B cell (primary cell): ENCODE results near the gene NPPC. TPM values are rescaled to one million over a fixed set of nuclear protein-coding genes. Genes with fewer than 3 reads are reported as not detected.

Source experiments
- ATAC-seq: fragments of 200-7000 bp; cut with Tn5 transposase; one replicate; pipeline ENCODE4 v1.10.0; 2021; ENCODE audit warnings: low read depth, mild to moderate bottlenecking, moderate number of reproducible peaks, moderate library complexity
- CTCF ChIA-PET: fragments of 350-600 bp; sonication (Branson Sonifier 250); formaldehyde crosslinking; loops from one replicate; lab custom pipeline; 2021; ENCODE audit warnings: antibody characterized with exemption, inconsistent platforms; lab: Charles Lee
- POLR2A ChIA-PET: fragments of 350-600 bp; sonication (Branson Sonifier 250); formaldehyde crosslinking; loops from one replicate; lab custom pipeline; 2021; ENCODE audit warnings: antibody characterized with exemption; lab: Charles Lee
- DNase-seq: peaks from one replicate; pipeline ENCODE4 v3.0.0; 2013
- H2AFZ ChIP-seq: 2 replicates; pipeline ENCODE4 v1.6.1; 2012; ENCODE audit warnings: mild to moderate bottlenecking, low read depth, low read length; ENCODE audit not compliant: insufficient read depth, poor library complexity, severe bottlenecking
- H3K27ac ChIP-seq, 2 donors: 1 replicate in 1 of 2; 2 replicates in 1 of 2; pipeline ENCODE4 v1.5.1; 2012 to 2013; ENCODE audit warnings: low read length in 2 of 2, mild to moderate bottlenecking in 2 of 2, moderate library complexity in 1 of 2
- H3K27me3 ChIP-seq, 4 experiments: fragments of 200-600 bp in 1 of 4; sonication (generic) in 1 of 4; replicated peaks in 1 of 4; 1 replicate in 2 of 4; 2 replicates in 2 of 4; pipeline versions ENCODE4 v1.6.1 to v1.7.0; 2013 to 2016; ENCODE audit warnings: low read length in 3 of 4, mild to moderate bottlenecking in 2 of 4, mixed read lengths in 1 of 4, moderate library complexity in 1 of 4; ENCODE audit not compliant: insufficient read depth in 4 of 4, control insufficient read depth in 3 of 4; ENCODE audit errors: control extremely low read depth in 1 of 4
- H3K36me3 ChIP-seq, 2 experiments: replicated peaks in 1 of 2; 1 replicate in 1 of 2; 2 replicates in 1 of 2; pipeline versions ENCODE4 v1.6.1 to v1.7.1; 2013; ENCODE audit warnings: low read length in 1 of 2; ENCODE audit not compliant: insufficient read depth in 2 of 2, control insufficient read depth in 1 of 2; ENCODE audit errors: control extremely low read depth in 1 of 2, extremely low read depth in 1 of 2
- H3K4me1 ChIP-seq, 2 donors: fragments of 200-600 bp in 1 of 2; sonication (generic) in 1 of 2; 1 replicate in 1 of 2; 2 replicates in 1 of 2; pipeline versions ENCODE4 v1.5.1 to v1.6.1; 2013 to 2017; ENCODE audit warnings: low read length in 2 of 2; ENCODE audit not compliant: control insufficient read depth in 2 of 2, insufficient read depth in 2 of 2
- H3K4me2 ChIP-seq: replicated peaks from 2 replicates; pipeline ENCODE3; 2012; ENCODE audit warnings: mild to moderate bottlenecking, low read depth, low read length; ENCODE audit not compliant: poor library complexity, severe bottlenecking
- H3K4me3 ChIP-seq, 5 experiments: fragments of 200-600 bp in 1 of 5; sonication (generic) in 1 of 5; 1 replicate in 3 of 5; 2 replicates in 2 of 5; pipeline versions ENCODE4 v1.5.1 to v1.7.0; 2011 to 2016; ENCODE audit warnings: low read length in 4 of 5, mild to moderate bottlenecking in 4 of 5, low read depth in 2 of 5, control low read depth in 1 of 5, moderate library complexity in 1 of 5; ENCODE audit not compliant: insufficient read depth in 1 of 5; ENCODE audit errors: control extremely low read depth in 1 of 5, extremely low read depth in 1 of 5
- H3K79me2 ChIP-seq: fragments of 200-600 bp; sonication (generic); one replicate; pipeline ENCODE4 v1.6.0; 2016; ENCODE audit warnings: low read length; ENCODE audit not compliant: control insufficient read depth, insufficient read depth
- H3K9ac ChIP-seq: fragments of 200-600 bp; sonication (generic); 2 replicates; pipeline ENCODE4 v1.6.1; 2017; ENCODE audit warnings: mild to moderate bottlenecking, low read length, moderate library complexity
- H3K9me3 ChIP-seq, 3 donors: one replicate each; pipeline versions ENCODE4 v1.6.1 to v1.7.1; 2013; ENCODE audit warnings: low read length in 2 of 3; ENCODE audit not compliant: control insufficient read depth in 2 of 3, insufficient read depth in 1 of 3; ENCODE audit errors: control extremely low read depth in 1 of 3
- H4K20me1 ChIP-seq: 2 replicates; pipeline ENCODE4 v1.6.0; 2012; ENCODE audit warnings: mild to moderate bottlenecking, low read length; ENCODE audit not compliant: insufficient read depth, control insufficient read depth, poor library complexity, severe bottlenecking
- H3K27ac Mint-ChIP-seq: one replicate; pipeline ENCODE4 v1.8.0; 2021; ENCODE audit warnings: mixed read lengths
- H3K27me3 Mint-ChIP-seq: one replicate; pipeline ENCODE4 v1.8.0; 2021; ENCODE audit warnings: mixed read lengths
- H3K4me1 Mint-ChIP-seq: one replicate; pipeline ENCODE4 v1.8.0; 2021; ENCODE audit warnings: mixed read lengths
- H3K4me3 Mint-ChIP-seq: one replicate; pipeline ENCODE4 v1.8.0; 2021; ENCODE audit warnings: mixed read lengths
- H3K9me3 Mint-ChIP-seq: one replicate; pipeline ENCODE4 v1.8.0; 2022; ENCODE audit warnings: mixed read lengths; ENCODE audit not compliant: insufficient read depth
- EZH2 ChIP-seq: IDR thresholded peaks from 2 replicates; pipeline ENCODE4 v1.6.1; 2012; ENCODE audit warnings: borderline replicate concordance, low read depth, mild to moderate bottlenecking, moderate library complexity, low read length; ENCODE audit not compliant: insufficient read depth, poor library complexity, severe bottlenecking
- WGBS: methylation state at CpG from one replicate; pipeline ENCODE4 v1.1.5; 2013; ENCODE audit warnings: missing lambda C conversion rate; ENCODE audit not compliant: insufficient coverage; 5-methylcytosine and 5-hydroxymethylcytosine counted together
- intact Hi-C: fragments of 100-400 bp; cut with micrococcal nuclease; formaldehyde crosslinking; loops from one replicate; pipeline ENCODE4 v1.10.0; 2022
- polyA plus RNA-seq: library from polyadenylated mRNA; depleted of rRNA; stranded (reverse); fragments of >200 nt; gene quantifications from 2 replicates; pipeline ENCODE4 v1.2.3, GENCODE V29; 2012
- total RNA-seq, 2 donors: library from RNA; stranded (reverse); fragments of 120-200 nt in 1 of 2; gene quantifications; 1 replicate in 1 of 2; 2 replicates in 1 of 2; pipeline versions ENCODE4 v1.2.3 to v1.2.4, GENCODE V29; 2013 to 2022
- TF ChIP-seq, protein P1 (sequence below): fragments of 200-600 bp; IDR thresholded peaks from one replicate; pipeline ENCODE4 v1.8.0; 2022; ENCODE audit warnings: antibody characterized with exemption, mild to moderate bottlenecking

The NPPC gene
- total and polyA plus RNA-seq, 2 donors (not counting 1 experiment from before 2014, with no cell fraction given): 0.33 to 0.71 TPM

DNA sequence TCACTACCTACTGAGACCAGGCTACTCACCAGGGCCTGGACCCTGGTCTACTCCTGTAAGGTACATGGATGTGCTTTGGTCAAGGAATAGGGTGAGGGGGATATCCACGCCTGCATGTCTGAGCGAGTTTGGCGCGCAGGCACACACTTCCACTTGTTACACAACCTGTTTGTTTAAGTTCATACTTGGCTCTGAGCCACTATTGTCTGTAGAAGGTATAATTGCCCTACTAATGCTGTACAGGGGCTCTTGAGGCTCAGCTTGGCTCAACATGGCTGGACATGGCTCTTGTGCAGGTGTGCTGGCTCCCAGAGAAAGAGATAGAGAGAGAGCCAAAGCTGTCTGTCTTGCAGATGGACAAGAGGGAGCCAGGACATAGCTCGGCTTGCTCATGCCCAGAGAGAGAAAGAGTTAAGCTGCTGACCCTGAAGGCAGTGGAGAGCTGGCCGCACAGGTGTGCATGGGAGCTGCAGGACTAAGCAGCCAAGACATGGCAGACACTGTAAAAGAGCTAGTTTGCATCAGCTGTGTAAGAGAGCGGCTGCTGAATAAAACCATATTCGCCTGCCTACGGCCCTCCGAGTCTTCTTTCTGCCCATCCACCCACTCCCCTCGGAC, 35.2 kb downstream of the NPPC start:
- 94% methylated on average over 7 of the region's 11 CpGs for WGBS

DNA sequence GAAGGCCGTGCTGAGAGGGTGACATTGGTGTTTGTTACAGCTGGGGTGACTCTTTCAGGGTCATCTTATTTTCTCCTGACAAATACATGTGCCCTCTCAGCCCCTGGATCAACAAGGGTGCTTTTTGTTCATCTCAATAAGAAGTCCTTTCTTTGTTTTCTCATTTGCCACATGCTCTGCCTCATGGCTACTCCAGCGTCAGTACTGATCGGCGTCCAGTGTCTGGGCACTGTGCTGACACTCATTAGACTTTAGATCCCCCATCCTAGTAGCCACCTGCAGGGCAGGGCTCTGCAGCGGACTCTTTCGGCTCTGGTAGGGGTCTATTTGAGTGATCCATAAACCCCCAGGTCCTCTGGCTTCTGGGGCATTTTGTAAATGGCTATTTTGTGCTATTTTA, 38.4 kb downstream of the NPPC start:
- Histone ChIP-seq H3K4me1 (no peaks in the 10 kb centered on the region), H3K79me2 (no peaks in the 10 kb centered on the region), H3K27me3 (peaks cover 0 to 10% (median 4%) of the 10 kb centered on the region in 4 experiments), H3K4me2 (no peak overlapping the region), H4K20me1 (no peaks in the 10 kb centered on the region), H3K4me3 (no peak overlapping the region), H3K27ac (no peak overlapping the region), H3K9me3 (peaks cover 0 to 11% (median 0%) of the 10 kb centered on the region in 3 donors), H3K9ac (no peak overlapping the region), H3K36me3 (no peaks in the 10 kb centered on the region), H2AFZ (no peak overlapping the region)
- TF ChIP-seq EZH2: no peak
- TF ChIP-seq, protein P1, sequence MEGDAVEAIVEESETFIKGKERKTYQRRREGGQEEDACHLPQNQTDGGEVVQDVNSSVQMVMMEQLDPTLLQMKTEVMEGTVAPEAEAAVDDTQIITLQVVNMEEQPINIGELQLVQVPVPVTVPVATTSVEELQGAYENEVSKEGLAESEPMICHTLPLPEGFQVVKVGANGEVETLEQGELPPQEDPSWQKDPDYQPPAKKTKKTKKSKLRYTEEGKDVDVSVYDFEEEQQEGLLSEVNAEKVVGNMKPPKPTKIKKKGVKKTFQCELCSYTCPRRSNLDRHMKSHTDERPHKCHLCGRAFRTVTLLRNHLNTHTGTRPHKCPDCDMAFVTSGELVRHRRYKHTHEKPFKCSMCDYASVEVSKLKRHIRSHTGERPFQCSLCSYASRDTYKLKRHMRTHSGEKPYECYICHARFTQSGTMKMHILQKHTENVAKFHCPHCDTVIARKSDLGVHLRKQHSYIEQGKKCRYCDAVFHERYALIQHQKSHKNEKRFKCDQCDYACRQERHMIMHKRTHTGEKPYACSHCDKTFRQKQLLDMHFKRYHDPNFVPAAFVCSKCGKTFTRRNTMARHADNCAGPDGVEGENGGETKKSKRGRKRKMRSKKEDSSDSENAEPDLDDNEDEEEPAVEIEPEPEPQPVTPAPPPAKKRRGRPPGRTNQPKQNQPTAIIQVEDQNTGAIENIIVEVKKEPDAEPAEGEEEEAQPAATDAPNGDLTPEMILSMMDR: no peak
- no peak for DNase-seq
- Mint-ChIP-seq H3K4me3 (no peak overlapping the region), H3K27ac (no peak overlapping the region), H3K9me3 (peaks cover 4% of the 10 kb centered on the region), H3K4me1 (no peaks in the 10 kb centered on the region), H3K27me3 (peaks cover 46% of the 10 kb centered on the region)
- ATAC-seq: no peak
- intact Hi-C loops: no loop called here
- 95% methylated on average over 3 of the region's 6 CpGs for WGBS
- ChIA-PET CTCF (no interaction called here), POLR2A (no interaction called here)

More for the DNA sequence above, 35.2 kb downstream of the NPPC start:
- DNase-seq (no peak), ATAC-seq (no peak)
- Histone ChIP-seq H4K20me1 (no peaks in the 10 kb centered on the region), H3K4me1 (no peaks in the 10 kb centered on the region), H3K27ac (no peak overlapping the region), H3K36me3 (no peaks in the 10 kb centered on the region), H3K4me2 (no peak overlapping the region), H3K79me2 (no peaks in the 10 kb centered on the region), H3K27me3 (peaks cover 0 to 2% (median 0%) of the 10 kb centered on the region in 4 experiments), H3K4me3 (no peak overlapping the region), H2AFZ (no peak overlapping the region), H3K9me3 (peaks cover 0 to 4% (median 0%) of the 10 kb centered on the region in 3 donors), H3K9ac (no peak overlapping the region)
- H3K27ac Mint-ChIP-seq: no peak overlapping the region
- ChIA-PET POLR2A (no interaction called here), CTCF (interaction anchor here (1.2 kb wide), 1 partner anchor 10 kb away, joined by 4 read pairs; no protein-coding TSS in a partner anchor)
- H3K4me3 Mint-ChIP-seq: no peak overlapping the region
- H3K4me1 Mint-ChIP-seq: no peaks in the 10 kb centered on the region
- intact Hi-C loops: no loop called here
- peaks cover 4% of the 10 kb centered on the region for H3K9me3 Mint-ChIP-seq
- H3K27me3 Mint-ChIP-seq: peaks cover 23% of the 10 kb centered on the region
- TF ChIP-seq EZH2: no peak
- TF ChIP-seq, protein P1: no peak
